ENCODE results near the gene PPM1K.

PPM1K gene

DNA sequence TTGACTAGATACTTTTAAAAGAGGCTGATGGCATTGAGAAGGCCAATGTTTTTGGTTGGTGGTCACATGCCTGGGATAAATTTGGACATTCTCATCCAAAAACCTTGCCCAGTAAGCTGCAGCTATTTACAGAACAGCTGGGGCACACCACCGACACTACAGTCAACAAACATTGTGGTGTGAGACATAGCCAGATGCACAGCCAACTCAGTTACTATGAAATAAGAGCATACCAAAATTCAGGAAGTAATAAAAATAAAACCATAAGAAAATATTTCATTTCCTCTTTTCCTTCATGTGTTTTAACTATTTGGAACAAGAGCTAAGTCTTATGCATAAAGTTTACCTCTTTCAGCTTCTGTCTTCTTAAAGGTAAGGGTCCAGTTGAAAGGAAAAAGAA is 8.8 kb downstream of the PPM1K start:
- Histone ChIP-seq H3K9me3 (ENCODE audit: control insufficient read depth, low read depth, low read length) (peaks cover 10% of the 10 kb centered on the region), H3K9ac (ENCODE audit: low read length) (no peak overlapping the region), H3K4me1 (ENCODE audit: control insufficient read depth, low read depth, low read length) (peaks cover 4% of the 10 kb centered on the region), H3K36me3 (ENCODE audit: control insufficient read depth, low read depth, low read length) (peaks cover 4% of the 10 kb centered on the region), H3K27ac (ENCODE audit: low read length) (no peak overlapping the region), H3K27me3 (ENCODE audit: control insufficient read depth, insufficient read depth, low read length) (no peaks in the 10 kb centered on the region), H3K4me3 (ENCODE audit: low read length) (no peak overlapping the region)

DNA sequence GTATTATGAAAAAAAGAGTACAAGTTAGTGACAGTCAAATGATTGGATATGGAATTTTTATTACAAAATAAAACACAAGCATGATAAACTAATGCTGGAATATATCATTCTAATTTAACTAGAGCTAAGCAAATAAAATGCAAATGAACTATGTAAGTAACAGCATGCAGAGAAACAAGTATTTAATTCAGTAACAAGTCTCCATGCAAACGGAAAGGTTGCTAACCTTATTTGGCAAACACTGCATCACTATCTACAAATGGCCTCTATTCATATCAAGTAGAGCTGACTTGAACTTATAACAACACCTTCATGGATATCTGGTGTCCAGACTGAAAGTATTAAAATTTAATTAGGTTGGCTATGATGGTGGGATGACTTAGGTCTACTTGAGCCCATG is 15.4 kb downstream of the PPM1K start:
- H3K27ac ChIP-seq (ENCODE audit: low read length) = no peak overlapping the region
- H3K36me3 ChIP-seq (ENCODE audit: control insufficient read depth, low read depth, low read length) = no peaks in the 10 kb centered on the region
- H3K9ac ChIP-seq (ENCODE audit: low read length) = no peak overlapping the region
- H3K9me3 ChIP-seq (ENCODE audit: control insufficient read depth, low read depth, low read length) = no peaks in the 10 kb centered on the region
- peaks cover 3% of the 10 kb centered on the region for H3K4me1 ChIP-seq (ENCODE audit: control insufficient read depth, low read depth, low read length)
- no peaks in the 10 kb centered on the region for H3K27me3 ChIP-seq (ENCODE audit: control insufficient read depth, insufficient read depth, low read length)
- no peak overlapping the region for H3K4me3 ChIP-seq (ENCODE audit: low read length)

DNA sequence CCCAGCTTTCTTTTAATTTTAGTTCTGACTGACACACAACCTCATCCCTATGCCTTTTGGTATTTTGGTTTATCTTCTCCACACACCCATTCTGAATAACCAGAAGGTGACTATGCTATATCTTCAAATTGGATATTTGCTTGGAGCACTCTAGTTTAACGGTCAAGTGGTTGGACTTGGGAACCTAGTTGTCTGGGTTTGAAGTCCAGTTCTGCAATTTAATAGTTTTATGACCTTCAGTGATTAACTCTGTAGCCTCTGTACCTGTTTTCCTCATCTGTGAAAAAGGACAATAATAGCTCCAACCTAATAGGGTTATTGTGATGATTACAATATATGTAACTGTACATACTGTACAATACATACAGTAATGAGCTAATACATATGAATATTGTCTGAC is 20.0 kb downstream of the PPM1K start:
- H3K27me3 ChIP-seq (ENCODE audit: control insufficient read depth, insufficient read depth, low read length) = no peaks in the 10 kb centered on the region
- H3K27ac ChIP-seq (ENCODE audit: low read length) = no peak overlapping the region
- H3K4me3 ChIP-seq (ENCODE audit: low read length) = no peak overlapping the region
- H3K9ac ChIP-seq (ENCODE audit: low read length) = no peak overlapping the region
- no peaks in the 10 kb centered on the region for H3K4me1 ChIP-seq (ENCODE audit: control insufficient read depth, low read depth, low read length)
- H3K36me3 ChIP-seq (ENCODE audit: control insufficient read depth, low read depth, low read length) = no peaks in the 10 kb centered on the region
- H3K9me3 ChIP-seq (ENCODE audit: control insufficient read depth, low read depth, low read length) = no peaks in the 10 kb centered on the region

DNA sequence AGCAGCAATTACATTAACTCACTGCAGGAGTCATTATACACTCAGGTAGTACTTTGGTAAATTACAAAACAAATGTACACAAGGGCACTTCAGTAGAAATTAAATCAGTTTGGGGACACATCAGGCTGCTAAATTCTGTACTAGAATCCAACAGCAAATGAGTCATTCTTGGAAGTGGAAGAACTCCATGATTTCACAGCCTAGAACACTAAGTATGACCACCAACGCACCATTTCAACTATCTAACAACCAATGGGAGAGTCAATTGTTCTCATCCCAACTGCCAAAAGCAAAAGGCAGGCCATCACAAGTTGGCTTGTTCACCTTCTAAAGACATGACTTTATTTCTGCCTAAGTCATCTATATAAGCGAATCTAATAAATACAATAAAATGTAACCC is 26.6 kb downstream of the PPM1K start:
- H3K27ac ChIP-seq (ENCODE audit: low read length) = no peak overlapping the region
- no peak overlapping the region for H3K9ac ChIP-seq (ENCODE audit: low read length)
- H3K9me3 ChIP-seq (ENCODE audit: control insufficient read depth, low read depth, low read length) = no peaks in the 10 kb centered on the region
- H3K4me3 ChIP-seq (ENCODE audit: low read length) = no peak overlapping the region
- no peaks in the 10 kb centered on the region for H3K27me3 ChIP-seq (ENCODE audit: control insufficient read depth, insufficient read depth, low read length)
- H3K4me1 ChIP-seq (ENCODE audit: control insufficient read depth, low read depth, low read length) = no peaks in the 10 kb centered on the region
- no peaks in the 10 kb centered on the region for H3K36me3 ChIP-seq (ENCODE audit: control insufficient read depth, low read depth, low read length)

DNA sequence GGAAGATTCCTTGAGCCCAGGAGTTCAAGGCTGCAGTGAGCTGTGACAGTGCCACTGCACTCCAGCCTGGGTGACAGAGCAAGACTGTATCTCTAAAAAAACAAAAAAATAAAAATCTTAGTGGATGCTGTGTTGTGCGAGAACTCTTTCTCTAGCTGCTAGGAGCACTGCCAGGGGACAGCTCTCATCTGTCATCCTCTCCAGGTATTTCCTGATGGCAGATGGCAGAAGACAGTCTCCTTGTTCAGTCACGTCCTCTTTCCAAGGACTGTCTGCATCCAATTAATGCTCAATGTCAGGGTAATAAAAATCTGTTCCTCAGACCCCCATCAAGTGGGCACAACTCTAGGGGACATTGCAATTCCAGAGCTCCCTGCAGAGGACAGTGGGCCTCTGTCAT is 29.2 kb downstream of the PPM1K start:
- Histone ChIP-seq H3K4me3 (ENCODE audit: low read length) (no peak overlapping the region), H3K9me3 (ENCODE audit: control insufficient read depth, low read depth, low read length) (no peaks in the 10 kb centered on the region), H3K27me3 (ENCODE audit: control insufficient read depth, insufficient read depth, low read length) (no peaks in the 10 kb centered on the region), H3K9ac (ENCODE audit: low read length) (no peak overlapping the region), H3K27ac (ENCODE audit: low read length) (no peak overlapping the region), H3K4me1 (ENCODE audit: control insufficient read depth, low read depth, low read length) (no peaks in the 10 kb centered on the region), H3K36me3 (ENCODE audit: control insufficient read depth, low read depth, low read length) (no peaks in the 10 kb centered on the region)

DNA sequence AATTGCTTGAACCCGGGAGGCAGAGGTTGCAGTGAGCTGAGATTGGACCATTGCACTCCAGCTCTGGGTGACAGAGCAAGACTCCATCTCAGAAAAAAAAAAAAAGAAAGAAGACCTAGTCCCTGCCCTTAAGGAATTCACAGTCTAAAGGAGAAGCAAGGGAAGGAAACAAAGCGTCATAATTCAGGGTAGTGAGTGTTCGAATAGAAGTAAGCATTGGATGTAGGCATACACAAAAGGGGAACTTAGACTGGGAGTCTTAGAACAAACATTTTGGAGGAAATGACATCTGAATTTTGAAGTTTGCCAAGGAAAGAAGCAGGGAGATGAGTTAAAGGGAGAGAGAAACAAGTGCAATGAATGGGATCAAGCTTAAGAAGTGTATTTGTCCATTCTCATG is 32.4 kb downstream of the PPM1K start:
- Histone ChIP-seq H3K4me3 (ENCODE audit: low read length) (no peak overlapping the region), H3K36me3 (ENCODE audit: control insufficient read depth, low read depth, low read length) (no peaks in the 10 kb centered on the region)

DNA sequence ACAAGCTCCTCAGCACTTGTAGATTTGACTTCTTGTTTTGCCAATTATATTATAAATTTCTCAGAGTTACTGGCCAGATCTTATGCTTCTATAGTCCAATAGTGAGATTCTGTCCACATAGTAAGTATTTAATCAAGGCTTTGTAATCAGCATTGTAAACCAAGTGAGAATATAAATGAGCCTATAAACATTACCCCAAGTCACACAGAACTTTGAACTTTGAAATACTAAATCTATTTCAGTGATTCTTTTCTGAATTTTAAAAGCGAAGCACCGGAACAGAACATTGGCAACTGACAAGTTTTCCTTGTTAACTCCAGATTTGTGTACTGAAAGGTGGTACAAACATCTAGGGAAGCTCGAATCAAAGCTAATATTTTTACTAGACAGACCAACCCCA is 37.2 kb downstream of the PPM1K start:
- Histone ChIP-seq H3K27ac (ENCODE audit: low read length) (no peak overlapping the region), H3K36me3 (ENCODE audit: control insufficient read depth, low read depth, low read length) (no peaks in the 10 kb centered on the region), H3K4me3 (ENCODE audit: low read length) (no peak overlapping the region), H3K4me1 (ENCODE audit: control insufficient read depth, low read depth, low read length) (no peaks in the 10 kb centered on the region), H3K9ac (ENCODE audit: low read length) (no peak overlapping the region), H3K9me3 (ENCODE audit: control insufficient read depth, low read depth, low read length) (no peaks in the 10 kb centered on the region), H3K27me3 (ENCODE audit: control insufficient read depth, insufficient read depth, low read length) (no peaks in the 10 kb centered on the region)

More for the DNA sequence above, 32.4 kb downstream of the PPM1K start:
- Histone ChIP-seq H3K27me3 (ENCODE audit: control insufficient read depth, insufficient read depth, low read length) (no peaks in the 10 kb centered on the region), H3K9ac (ENCODE audit: low read length) (no peak overlapping the region), H3K9me3 (ENCODE audit: control insufficient read depth, low read depth, low read length) (no peaks in the 10 kb centered on the region), H3K27ac (ENCODE audit: low read length) (no peak overlapping the region), H3K4me1 (ENCODE audit: control insufficient read depth, low read depth, low read length) (no peaks in the 10 kb centered on the region)

DNA sequence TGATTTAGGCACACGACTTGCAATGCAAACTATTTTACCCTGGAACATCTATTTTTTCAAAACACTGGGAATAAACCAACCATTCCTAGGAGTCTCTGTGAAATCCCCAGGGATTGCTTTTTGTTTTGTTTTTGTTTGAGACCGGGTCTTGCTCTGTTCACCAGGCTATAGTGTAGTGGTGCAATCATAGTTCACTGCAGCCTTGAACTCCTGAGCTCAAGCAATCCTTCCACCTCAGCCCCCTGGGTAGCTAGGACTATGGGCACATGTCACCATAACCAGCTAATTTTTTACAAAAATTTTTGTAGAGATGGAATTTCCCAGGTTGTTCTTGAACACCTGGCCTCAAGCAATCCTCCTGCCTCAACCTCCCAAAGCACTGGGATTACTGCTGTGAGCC is 37.8 kb downstream of the PPM1K start:
- Histone ChIP-seq H3K9ac (ENCODE audit: low read length) (no peak overlapping the region), H3K36me3 (ENCODE audit: control insufficient read depth, low read depth, low read length) (no peaks in the 10 kb centered on the region), H3K27me3 (ENCODE audit: control insufficient read depth, insufficient read depth, low read length) (no peaks in the 10 kb centered on the region), H3K4me1 (ENCODE audit: control insufficient read depth, low read depth, low read length) (no peaks in the 10 kb centered on the region), H3K27ac (ENCODE audit: low read length) (no peak overlapping the region), H3K4me3 (ENCODE audit: low read length) (no peak overlapping the region), H3K9me3 (ENCODE audit: control insufficient read depth, low read depth, low read length) (no peaks in the 10 kb centered on the region)

DNA sequence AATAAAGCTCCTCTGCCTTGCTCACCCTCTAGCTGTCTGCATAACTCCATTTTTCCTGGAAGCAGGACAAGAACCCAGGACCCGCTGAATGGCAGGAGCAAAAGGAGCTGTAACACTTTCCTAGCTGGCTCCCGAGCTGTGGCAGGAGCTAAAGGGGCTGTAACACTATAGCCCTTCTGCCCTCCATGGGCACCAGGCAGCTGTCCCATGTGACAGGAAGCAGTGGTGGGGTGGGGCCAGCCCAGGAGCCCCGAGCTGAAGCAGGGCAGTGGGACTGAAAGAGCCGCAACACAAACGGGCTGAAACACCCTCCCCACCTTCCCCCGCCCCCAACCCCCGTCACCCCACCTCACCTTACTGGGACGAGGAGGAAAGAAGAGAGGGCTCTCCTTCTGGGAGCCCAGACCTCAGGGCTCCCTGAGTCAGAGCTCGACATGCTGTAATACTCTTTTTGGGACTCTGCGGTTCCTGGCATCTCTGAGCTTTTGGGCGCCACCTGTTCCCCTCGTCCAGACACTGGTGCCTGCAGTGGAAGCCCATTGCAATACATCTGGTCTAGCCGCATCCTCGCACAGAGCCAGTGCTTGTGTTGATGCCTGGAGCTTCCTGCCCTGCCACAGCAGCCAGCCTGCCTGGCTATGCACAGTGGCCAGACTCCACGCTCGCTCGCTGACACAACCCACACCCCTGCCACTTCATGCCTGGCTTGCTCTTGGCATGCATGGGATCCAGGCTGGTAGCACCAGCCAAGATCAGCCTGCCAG is 39.4 kb downstream of the PPM1K start:
- Histone ChIP-seq H3K9me3 (ENCODE audit: control insufficient read depth, low read depth, low read length) (no peaks in the 10 kb centered on the region), H3K4me1 (ENCODE audit: control insufficient read depth, low read depth, low read length) (no peaks in the 10 kb centered on the region), H3K27ac (ENCODE audit: low read length) (no peak overlapping the region), H3K9ac (ENCODE audit: low read length) (no peak overlapping the region), H3K4me3 (ENCODE audit: low read length) (no peak overlapping the region), H3K36me3 (ENCODE audit: control insufficient read depth, low read depth, low read length) (no peaks in the 10 kb centered on the region), H3K27me3 (ENCODE audit: control insufficient read depth, insufficient read depth, low read length) (no peaks in the 10 kb centered on the region)

DNA sequence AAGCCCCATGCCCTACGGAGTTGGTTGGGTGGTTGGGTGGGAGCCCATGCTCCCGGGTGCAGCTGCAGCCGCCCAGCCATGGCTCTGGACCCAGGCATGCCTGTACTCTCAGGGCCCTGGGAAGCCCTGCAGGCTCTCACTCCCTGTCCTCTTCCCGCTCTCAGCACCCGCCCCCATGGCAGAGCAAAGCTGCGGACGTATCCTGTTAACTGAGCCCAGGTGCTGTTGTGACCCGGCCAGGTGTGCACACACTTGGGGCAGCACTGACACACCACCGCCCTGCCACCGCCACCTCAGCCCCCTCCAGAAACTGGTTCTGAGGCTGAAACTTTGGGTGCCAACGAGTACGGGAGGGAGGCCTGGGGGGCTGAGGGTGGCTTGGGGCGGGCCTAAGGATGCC is 40.3 kb downstream of the PPM1K start:
- Histone ChIP-seq H3K9me3 (ENCODE audit: control insufficient read depth, low read depth, low read length) (no peaks in the 10 kb centered on the region), H3K27me3 (ENCODE audit: control insufficient read depth, insufficient read depth, low read length) (no peaks in the 10 kb centered on the region), H3K4me1 (ENCODE audit: control insufficient read depth, low read depth, low read length) (no peaks in the 10 kb centered on the region), H3K27ac (ENCODE audit: low read length) (no peak overlapping the region), H3K9ac (ENCODE audit: low read length) (no peak overlapping the region), H3K4me3 (ENCODE audit: low read length) (no peak overlapping the region), H3K36me3 (ENCODE audit: control insufficient read depth, low read depth, low read length) (no peaks in the 10 kb centered on the region)

DNA sequence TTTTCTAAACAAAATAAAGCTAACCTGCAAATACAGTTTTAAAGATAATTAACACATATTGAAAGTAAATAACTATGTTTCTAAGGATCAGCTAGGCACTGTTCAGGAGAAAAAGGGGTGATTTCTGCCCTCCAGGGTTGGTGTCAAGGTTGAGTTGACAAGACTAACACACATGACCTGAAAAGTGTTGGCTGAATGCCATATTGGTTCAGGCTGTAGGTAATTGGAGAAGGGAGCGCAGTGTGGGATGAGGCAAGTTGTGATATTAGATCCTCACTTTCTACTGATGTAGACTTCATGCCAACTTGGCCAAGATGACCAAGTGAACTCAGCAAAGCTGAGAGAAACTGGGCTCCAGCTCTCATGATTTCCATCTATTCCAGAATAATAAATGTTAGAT is 42.2 kb downstream of the PPM1K start:
- Histone ChIP-seq H3K9ac (ENCODE audit: low read length) (no peak overlapping the region), H3K4me3 (ENCODE audit: low read length) (no peak overlapping the region), H3K27me3 (ENCODE audit: control insufficient read depth, insufficient read depth, low read length) (no peaks in the 10 kb centered on the region), H3K9me3 (ENCODE audit: control insufficient read depth, low read depth, low read length) (no peaks in the 10 kb centered on the region), H3K27ac (ENCODE audit: low read length) (no peak overlapping the region), H3K36me3 (ENCODE audit: control insufficient read depth, low read depth, low read length) (no peaks in the 10 kb centered on the region), H3K4me1 (ENCODE audit: control insufficient read depth, low read depth, low read length) (no peaks in the 10 kb centered on the region)

DNA sequence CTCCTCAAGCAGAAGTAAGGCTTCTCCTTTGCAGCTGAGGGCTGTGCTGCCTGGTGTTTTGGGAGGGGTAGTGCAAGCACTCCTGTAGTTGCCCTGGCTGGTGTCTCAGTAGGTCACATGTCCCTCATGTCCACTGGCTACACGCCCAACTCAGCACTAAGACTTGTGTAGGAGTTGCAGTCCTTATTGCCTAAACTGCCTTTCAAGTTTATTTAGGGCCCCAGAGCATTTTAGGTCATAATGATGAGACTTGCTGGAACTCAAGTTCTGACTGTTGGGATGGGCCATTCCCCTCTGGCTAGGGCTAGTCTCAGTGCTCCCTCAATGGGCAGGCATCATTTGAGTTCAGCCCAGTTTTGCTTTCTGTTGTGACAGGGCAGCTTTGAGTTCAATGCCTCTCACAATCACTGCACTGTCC is 44.1 kb downstream of the PPM1K start:
- Histone ChIP-seq H3K9me3 (ENCODE audit: control insufficient read depth, low read depth, low read length) (no peaks in the 10 kb centered on the region), H3K27ac (ENCODE audit: low read length) (no peak overlapping the region), H3K4me1 (ENCODE audit: control insufficient read depth, low read depth, low read length) (no peaks in the 10 kb centered on the region), H3K9ac (ENCODE audit: low read length) (no peak overlapping the region), H3K27me3 (ENCODE audit: control insufficient read depth, insufficient read depth, low read length) (no peaks in the 10 kb centered on the region), H3K4me3 (ENCODE audit: low read length) (no peak overlapping the region), H3K36me3 (ENCODE audit: control insufficient read depth, low read depth, low read length) (no peaks in the 10 kb centered on the region)

Measured in iPS-18a (cell line).